ENCODE data around the gene SLC38A1.

DNA sequence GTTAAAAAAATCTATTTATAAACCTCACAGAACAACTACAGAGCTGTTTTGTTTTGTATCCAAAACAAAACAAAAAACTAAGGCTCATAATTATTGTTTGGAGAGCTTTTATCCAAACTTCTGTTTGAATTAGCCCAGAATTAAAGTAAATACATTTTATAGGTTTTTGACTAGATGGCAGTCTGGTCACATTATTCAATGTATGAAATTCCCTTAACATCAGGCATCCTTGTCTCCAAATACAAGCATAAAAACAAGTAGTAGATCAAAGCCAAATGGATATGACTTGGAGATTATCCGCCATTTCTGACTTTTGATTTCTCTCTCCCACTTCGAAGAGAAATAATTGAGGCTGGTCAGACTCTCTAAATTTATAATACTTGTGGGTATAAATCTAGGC lies 63.5 kb downstream of the SLC38A1 start:
- no peak for TF ChIP-seq EP300 (IDR thresholded peaks at IDR 0.05; ENCODE audit: borderline replicate concordance in 1 of 2, low read depth in 1 of 2, low read length in 1 of 2)
- no peak for TF ChIP-seq SIN3A (IDR thresholded peaks at IDR 0.05; ENCODE audit: borderline replicate concordance, low read depth, low read length)
- no peak for TF ChIP-seq YY1 (IDR thresholded peaks at IDR 0.05; ENCODE audit: low read depth)
- TF ChIP-seq, protein P1, sequence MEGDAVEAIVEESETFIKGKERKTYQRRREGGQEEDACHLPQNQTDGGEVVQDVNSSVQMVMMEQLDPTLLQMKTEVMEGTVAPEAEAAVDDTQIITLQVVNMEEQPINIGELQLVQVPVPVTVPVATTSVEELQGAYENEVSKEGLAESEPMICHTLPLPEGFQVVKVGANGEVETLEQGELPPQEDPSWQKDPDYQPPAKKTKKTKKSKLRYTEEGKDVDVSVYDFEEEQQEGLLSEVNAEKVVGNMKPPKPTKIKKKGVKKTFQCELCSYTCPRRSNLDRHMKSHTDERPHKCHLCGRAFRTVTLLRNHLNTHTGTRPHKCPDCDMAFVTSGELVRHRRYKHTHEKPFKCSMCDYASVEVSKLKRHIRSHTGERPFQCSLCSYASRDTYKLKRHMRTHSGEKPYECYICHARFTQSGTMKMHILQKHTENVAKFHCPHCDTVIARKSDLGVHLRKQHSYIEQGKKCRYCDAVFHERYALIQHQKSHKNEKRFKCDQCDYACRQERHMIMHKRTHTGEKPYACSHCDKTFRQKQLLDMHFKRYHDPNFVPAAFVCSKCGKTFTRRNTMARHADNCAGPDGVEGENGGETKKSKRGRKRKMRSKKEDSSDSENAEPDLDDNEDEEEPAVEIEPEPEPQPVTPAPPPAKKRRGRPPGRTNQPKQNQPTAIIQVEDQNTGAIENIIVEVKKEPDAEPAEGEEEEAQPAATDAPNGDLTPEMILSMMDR (IDR thresholded peaks at IDR 0.05): peak; percentile 26
- no peak for TF ChIP-seq JUND (IDR thresholded peaks at IDR 0.05)
- TF ChIP-seq ELF1 (IDR thresholded peaks at IDR 0.05): no peak
- TF ChIP-seq, protein P2, sequence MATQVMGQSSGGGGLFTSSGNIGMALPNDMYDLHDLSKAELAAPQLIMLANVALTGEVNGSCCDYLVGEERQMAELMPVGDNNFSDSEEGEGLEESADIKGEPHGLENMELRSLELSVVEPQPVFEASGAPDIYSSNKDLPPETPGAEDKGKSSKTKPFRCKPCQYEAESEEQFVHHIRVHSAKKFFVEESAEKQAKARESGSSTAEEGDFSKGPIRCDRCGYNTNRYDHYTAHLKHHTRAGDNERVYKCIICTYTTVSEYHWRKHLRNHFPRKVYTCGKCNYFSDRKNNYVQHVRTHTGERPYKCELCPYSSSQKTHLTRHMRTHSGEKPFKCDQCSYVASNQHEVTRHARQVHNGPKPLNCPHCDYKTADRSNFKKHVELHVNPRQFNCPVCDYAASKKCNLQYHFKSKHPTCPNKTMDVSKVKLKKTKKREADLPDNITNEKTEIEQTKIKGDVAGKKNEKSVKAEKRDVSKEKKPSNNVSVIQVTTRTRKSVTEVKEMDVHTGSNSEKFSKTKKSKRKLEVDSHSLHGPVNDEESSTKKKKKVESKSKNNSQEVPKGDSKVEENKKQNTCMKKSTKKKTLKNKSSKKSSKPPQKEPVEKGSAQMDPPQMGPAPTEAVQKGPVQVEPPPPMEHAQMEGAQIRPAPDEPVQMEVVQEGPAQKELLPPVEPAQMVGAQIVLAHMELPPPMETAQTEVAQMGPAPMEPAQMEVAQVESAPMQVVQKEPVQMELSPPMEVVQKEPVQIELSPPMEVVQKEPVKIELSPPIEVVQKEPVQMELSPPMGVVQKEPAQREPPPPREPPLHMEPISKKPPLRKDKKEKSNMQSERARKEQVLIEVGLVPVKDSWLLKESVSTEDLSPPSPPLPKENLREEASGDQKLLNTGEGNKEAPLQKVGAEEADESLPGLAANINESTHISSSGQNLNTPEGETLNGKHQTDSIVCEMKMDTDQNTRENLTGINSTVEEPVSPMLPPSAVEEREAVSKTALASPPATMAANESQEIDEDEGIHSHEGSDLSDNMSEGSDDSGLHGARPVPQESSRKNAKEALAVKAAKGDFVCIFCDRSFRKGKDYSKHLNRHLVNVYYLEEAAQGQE (IDR thresholded peaks at IDR 0.05; ENCODE audit: low read depth, low read length): no peak

All from SK-N-SH (cell line).